Body of pancreas (tissue), 4 donors: ENCODE data around the gene CLK3. TPM values are rescaled to one million over a fixed set of nuclear protein-coding genes. Genes with fewer than 3 reads are reported as not detected.
A peak's percentile ranks its signal among the peaks of the same experiment; 100 is the strongest.

Experiments used
- ATAC-seq: fragments of 150-250 bp; one replicate; pipeline ENCODE4 v1.9.1; 2016
- DNase-seq, 4 donors: peaks; one replicate each; pipeline ENCODE4 v3.0.0-alpha.2; 2019
- H3K27ac ChIP-seq, 4 donors: fragments of 200-600 bp; sonication (generic); 1 replicate in 3 of 4; 2 replicates in 1 of 4; pipeline versions ENCODE4 v1.5.1 to v1.6.1; 2016 to 2019; ENCODE audit warnings: mild to moderate bottlenecking in 1 of 4, mixed read lengths in 1 of 4, moderate library complexity in 1 of 4
- H3K27me3 ChIP-seq, 2 donors: fragments of 200-600 bp; sonication (generic); one replicate each; pipeline ENCODE4 v1.6.0; 2016; ENCODE audit warnings: mild to moderate bottlenecking in 1 of 2
- H3K36me3 ChIP-seq, 2 donors: fragments of 200-600 bp; sonication (generic); replicated peaks in 1 of 2; 2 replicates each; pipeline ENCODE4 v1.5.1; 2016; ENCODE audit warnings: low read depth in 2 of 2; ENCODE audit not compliant: insufficient read depth in 1 of 2
- H3K4me1 ChIP-seq: fragments of 200-600 bp; sonication (generic); one replicate; pipeline ENCODE4 v1.6.0; 2016
- H3K4me3 ChIP-seq, 2 donors: fragments of 200-600 bp; sonication (generic); 1 replicate in 1 of 2; 2 replicates in 1 of 2; pipeline ENCODE4 v1.5.1; 2016 to 2019
- H3K9me3 ChIP-seq, 3 donors: fragments of 200-600 bp; sonication (generic); 1 replicate in 2 of 3; 2 replicates in 1 of 3; pipeline ENCODE4 v1.5.1; 2016
- POLR2A ChIP-seq, 3 donors: fragments of 450-650 bp; IDR thresholded peaks; one replicate each; pipeline ENCODE4 v1.6.1; 2016; ENCODE audit warnings: antibody characterized with exemption in 3 of 3, mild to moderate bottlenecking in 2 of 3
- WGBS, 2 donors: methylation state at CpG; one replicate each; pipeline ENCODE4 v1.1.5; 2017; 5-methylcytosine and 5-hydroxymethylcytosine counted together
- intact Hi-C: fragments of 100-400 bp; cut with DNase I; formaldehyde crosslinking; loops from one replicate; pipeline ENCODE4 v1.15.1; 2023
- total RNA-seq, 2 donors: library from RNA; depleted of rRNA; stranded (reverse); fragments of >200 nt; gene quantifications; one replicate each; pipeline ENCODE4 v1.1.0, GENCODE V29; 2016
- TF ChIP-seq, protein P1 (sequence below), 7 experiments: fragments of 450-650 bp in 4 of 7; fragments of 200-600 bp in 3 of 7; sonication (generic) in 3 of 7; IDR thresholded peaks; one replicate each; pipeline ENCODE4 v1.5.1; 2016 to 2019; ENCODE audit warnings: antibody characterized with exemption in 7 of 7

CLK3 gene
- total RNA-seq, 2 donors from 2014 or later: 48.0 to 126 TPM

DNA sequence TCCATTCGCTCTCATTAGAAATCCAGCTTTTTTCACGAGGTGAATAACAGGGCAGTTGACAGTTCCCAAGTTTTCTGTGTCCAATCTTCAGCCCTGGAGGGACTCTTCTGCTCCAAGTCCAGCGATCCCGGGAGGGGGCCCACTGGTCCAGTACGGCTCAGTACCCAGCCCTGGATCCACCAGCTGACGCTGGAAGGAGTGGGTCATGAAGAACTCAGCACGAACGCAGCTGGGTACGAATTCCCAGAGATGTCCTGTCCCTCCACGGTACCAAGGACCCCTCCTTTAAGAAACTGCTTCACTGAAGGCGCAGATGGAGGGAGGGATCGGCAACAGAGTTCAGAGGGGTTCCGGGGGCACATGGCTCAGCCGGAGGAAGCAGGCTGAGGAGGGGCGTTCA is 16.5 kb upstream of the CLK3 start:
- no peaks in the 10 kb centered on the region for H3K9me3 ChIP-seq
- H3K4me3 ChIP-seq: peak overlapping the region in 1 of 2 donors; percentile 47
- no peak for ATAC-seq
- H3K36me3 ChIP-seq: no peaks in the 10 kb centered on the region
- intact Hi-C loops: no loop called here
- H3K27me3 ChIP-seq: no peaks in the 10 kb centered on the region
- TF ChIP-seq POLR2A (IDR thresholded peaks at IDR 0.05): no peak
- H3K27ac ChIP-seq: peak overlapping the region in 3 of 4 donors; percentile 78 to 88 (median 82)
- no peak for DNase-seq
- peaks cover 20% of the 10 kb centered on the region for H3K4me1 ChIP-seq
- WGBS, 2 donors: 67 to 71% methylated on average over 9 to 13 of the region's 15 CpGs

GRCh38 chr15:74603026-74603788 is 12.4 kb upstream of the CLK3 start:
- H3K4me3 ChIP-seq: no peak overlapping the region
- H3K9me3 ChIP-seq: no peaks in the 10 kb centered on the region
- intact Hi-C loops: no loop called here
- H3K27ac ChIP-seq: no peak overlapping the region
- no peaks in the 10 kb centered on the region for H3K36me3 ChIP-seq
- ATAC-seq (no peak), DNase-seq (no peak)
- H3K4me1 ChIP-seq: peaks cover 15% of the 10 kb centered on the region
- TF ChIP-seq POLR2A (IDR thresholded peaks at IDR 0.05): no peak
- TF ChIP-seq, protein P1, sequence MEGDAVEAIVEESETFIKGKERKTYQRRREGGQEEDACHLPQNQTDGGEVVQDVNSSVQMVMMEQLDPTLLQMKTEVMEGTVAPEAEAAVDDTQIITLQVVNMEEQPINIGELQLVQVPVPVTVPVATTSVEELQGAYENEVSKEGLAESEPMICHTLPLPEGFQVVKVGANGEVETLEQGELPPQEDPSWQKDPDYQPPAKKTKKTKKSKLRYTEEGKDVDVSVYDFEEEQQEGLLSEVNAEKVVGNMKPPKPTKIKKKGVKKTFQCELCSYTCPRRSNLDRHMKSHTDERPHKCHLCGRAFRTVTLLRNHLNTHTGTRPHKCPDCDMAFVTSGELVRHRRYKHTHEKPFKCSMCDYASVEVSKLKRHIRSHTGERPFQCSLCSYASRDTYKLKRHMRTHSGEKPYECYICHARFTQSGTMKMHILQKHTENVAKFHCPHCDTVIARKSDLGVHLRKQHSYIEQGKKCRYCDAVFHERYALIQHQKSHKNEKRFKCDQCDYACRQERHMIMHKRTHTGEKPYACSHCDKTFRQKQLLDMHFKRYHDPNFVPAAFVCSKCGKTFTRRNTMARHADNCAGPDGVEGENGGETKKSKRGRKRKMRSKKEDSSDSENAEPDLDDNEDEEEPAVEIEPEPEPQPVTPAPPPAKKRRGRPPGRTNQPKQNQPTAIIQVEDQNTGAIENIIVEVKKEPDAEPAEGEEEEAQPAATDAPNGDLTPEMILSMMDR (IDR thresholded peaks at IDR 0.05): no peak
- no peaks in the 10 kb centered on the region for H3K27me3 ChIP-seq
- 88 to 95% methylated on average over 6 to 13 of the region's 13 CpGs for WGBS, 2 donors

GRCh38 chr15:74603789-74604705 is 11.6 kb upstream of the CLK3 start:
- DNase-seq (no peak), ATAC-seq (no peak)
- Histone ChIP-seq H3K4me3 (no peak overlapping the region), H3K4me1 (peaks cover 10% of the 10 kb centered on the region), H3K27me3 (no peaks in the 10 kb centered on the region), H3K27ac (no peak overlapping the region), H3K36me3 (no peaks in the 10 kb centered on the region), H3K9me3 (no peaks in the 10 kb centered on the region)
- intact Hi-C loops: no loop called here
- WGBS, 2 donors: 83 to 84% methylated on average over 2 to 10 of the region's 11 CpGs
- TF ChIP-seq POLR2A (IDR thresholded peaks at IDR 0.05): no peak
- TF ChIP-seq, protein P1 (IDR thresholded peaks at IDR 0.05): no peak

DNA sequence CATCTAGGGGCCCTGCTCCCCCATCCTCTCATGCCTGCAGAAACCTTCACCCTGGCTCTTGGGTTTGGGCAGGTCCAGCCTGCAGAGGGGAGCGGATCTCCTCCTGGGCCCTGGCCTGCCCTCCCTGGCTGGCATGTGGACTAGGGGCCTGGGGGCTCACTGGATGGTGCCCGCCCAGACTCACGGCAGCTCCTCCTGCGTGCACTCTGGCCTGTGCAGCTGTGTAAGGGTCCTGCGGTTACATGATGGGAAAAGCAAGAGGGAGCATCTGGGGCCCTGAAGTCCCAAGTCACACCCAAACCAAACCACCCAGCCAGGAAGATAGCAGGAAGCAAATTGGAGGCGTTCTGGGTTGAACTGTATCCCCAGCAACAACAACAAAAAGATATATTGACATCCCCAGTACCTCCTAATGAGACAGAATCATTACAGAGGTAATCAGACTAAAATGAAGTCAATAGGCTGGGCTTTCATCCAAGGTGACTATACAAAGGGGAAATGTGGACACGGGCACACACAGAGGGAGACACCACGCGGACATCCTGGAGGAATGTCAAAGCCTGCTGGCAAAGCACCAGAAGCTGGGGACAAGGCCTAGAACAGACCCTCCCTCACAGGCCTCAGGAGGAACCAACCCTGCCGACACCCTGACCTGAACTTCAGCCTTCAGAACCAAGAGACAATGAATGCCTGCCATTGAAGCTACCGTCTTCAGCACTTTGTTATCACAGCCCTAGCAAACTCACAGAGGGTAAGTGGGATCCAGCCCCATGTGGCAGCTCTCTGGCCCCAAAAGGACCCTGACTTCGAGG is 10.4 kb upstream of the CLK3 start:
- H3K27ac ChIP-seq: no peak overlapping the region
- ATAC-seq (no peak), DNase-seq (no peak)
- 59 to 77% methylated on average over 8 to 12 of the region's 12 CpGs for WGBS, 2 donors
- H3K36me3 ChIP-seq: no peaks in the 10 kb centered on the region
- intact Hi-C loops: no loop called here
- TF ChIP-seq, protein P1 (IDR thresholded peaks at IDR 0.05): no peak
- TF ChIP-seq POLR2A (IDR thresholded peaks at IDR 0.05): no peak
- H3K4me3 ChIP-seq: no peak overlapping the region
- peaks cover 5% of the 10 kb centered on the region for H3K4me1 ChIP-seq
- no peaks in the 10 kb centered on the region for H3K9me3 ChIP-seq
- H3K27me3 ChIP-seq: no peaks in the 10 kb centered on the region

DNA sequence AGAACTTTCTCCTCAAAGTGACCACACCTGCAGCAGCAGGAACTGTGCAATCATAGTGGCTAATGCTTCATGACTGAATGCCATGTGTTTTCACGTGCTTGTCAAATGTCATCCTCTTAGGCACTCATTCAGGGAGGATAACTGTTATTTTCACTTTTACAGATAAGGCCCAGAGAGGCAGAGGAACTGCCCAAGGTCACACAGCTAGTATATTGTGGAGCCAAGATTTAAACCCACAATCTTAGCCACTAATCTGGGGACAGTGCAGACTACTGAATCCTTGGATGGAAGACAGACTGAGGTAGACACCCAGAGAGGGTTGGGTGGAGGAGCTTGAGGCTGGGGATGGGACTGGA is 9.9 kb upstream of the CLK3 start:
- WGBS, 2 donors: 33 to 50% methylated on average over 1 of the region's 1 CpG
- no peak for TF ChIP-seq POLR2A (IDR thresholded peaks at IDR 0.05)
- TF ChIP-seq, protein P1 (IDR thresholded peaks at IDR 0.05): no peak
- intact Hi-C loops: no loop called here

More for the DNA sequence above, 9.9 kb upstream of the CLK3 start:
- ATAC-seq (no peak), DNase-seq (no peak)
- Histone ChIP-seq H3K27me3 (no peaks in the 10 kb centered on the region), H3K36me3 (no peaks in the 10 kb centered on the region), H3K4me1 (peaks cover 11% of the 10 kb centered on the region), H3K27ac (no peak overlapping the region), H3K4me3 (no peak overlapping the region), H3K9me3 (no peaks in the 10 kb centered on the region)
